Right lobe of liver (tissue), 4 donors: ENCODE results near the gene DONSON.

ENCODE experiments used
- POLR2A ChIP-seq: fragments of 450-650 bp; IDR thresholded peaks from one replicate; pipeline ENCODE4 v1.6.1; 2017; ENCODE audit warnings: antibody characterized with exemption, mild to moderate bottlenecking
- TF ChIP-seq, protein P1 (sequence below), 4 donors: fragments of 200-600 bp in 3 of 4; fragments of 450-650 bp in 1 of 4; IDR thresholded peaks; one replicate each; pipeline versions ENCODE4 v1.5.1 to v1.8.0; 2016 to 2022; ENCODE audit warnings: antibody characterized with exemption in 4 of 4, mild to moderate bottlenecking in 2 of 4
- donor health status: DM: no; HTN: no; CAD: no.
- donor health status: DM: no; HTN: no; CAD: no.
- donor health status: DM: no; HTN: yes; CAD: no.

DNA sequence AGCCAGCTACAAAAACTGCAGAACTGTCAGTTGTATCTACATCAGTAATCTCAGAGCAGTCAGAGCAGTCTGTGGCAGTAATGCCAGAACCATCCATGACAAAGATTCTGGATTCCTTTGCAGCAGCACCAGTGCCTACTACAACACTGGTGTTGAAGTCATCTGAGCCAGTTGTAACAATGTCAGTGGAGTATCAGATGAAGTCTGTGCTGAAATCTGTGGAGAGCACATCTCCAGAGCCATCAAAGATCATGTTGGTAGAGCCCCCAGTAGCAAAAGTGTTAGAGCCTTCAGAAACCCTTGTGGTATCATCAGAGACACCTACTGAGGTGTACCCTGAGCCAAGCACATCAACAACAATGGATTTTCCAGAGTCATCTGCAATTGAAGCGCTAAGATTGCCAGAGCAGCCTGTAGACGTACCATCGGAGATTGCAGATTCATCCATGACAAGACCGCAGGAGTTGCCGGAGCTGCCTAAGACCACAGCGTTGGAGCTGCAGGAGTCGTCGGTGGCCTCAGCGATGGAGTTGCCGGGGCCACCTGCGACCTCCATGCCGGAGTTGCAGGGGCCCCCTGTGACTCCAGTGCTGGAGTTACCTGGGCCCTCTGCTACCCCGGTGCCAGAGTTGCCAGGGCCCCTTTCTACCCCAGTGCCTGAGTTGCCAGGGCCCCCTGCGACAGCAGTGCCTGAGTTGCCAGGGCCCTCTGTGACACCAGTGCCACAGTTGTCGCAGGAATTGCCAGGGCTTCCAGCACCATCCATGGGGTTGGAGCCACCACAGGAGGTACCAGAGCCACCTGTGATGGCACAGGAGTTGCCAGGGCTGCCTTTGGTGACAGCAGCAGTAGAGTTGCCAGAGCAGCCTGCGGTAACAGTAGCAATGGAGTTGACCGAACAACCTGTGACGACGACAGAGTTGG lies 38.4 kb downstream of the DONSON start:
- TF ChIP-seq, protein P1, sequence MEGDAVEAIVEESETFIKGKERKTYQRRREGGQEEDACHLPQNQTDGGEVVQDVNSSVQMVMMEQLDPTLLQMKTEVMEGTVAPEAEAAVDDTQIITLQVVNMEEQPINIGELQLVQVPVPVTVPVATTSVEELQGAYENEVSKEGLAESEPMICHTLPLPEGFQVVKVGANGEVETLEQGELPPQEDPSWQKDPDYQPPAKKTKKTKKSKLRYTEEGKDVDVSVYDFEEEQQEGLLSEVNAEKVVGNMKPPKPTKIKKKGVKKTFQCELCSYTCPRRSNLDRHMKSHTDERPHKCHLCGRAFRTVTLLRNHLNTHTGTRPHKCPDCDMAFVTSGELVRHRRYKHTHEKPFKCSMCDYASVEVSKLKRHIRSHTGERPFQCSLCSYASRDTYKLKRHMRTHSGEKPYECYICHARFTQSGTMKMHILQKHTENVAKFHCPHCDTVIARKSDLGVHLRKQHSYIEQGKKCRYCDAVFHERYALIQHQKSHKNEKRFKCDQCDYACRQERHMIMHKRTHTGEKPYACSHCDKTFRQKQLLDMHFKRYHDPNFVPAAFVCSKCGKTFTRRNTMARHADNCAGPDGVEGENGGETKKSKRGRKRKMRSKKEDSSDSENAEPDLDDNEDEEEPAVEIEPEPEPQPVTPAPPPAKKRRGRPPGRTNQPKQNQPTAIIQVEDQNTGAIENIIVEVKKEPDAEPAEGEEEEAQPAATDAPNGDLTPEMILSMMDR (IDR thresholded peaks at IDR 0.05), result no peak
- no peak for TF ChIP-seq POLR2A
